PC-9 (cell line): ENCODE results near the gene PRR35.

ENCODE experiments used
- CTCF ChIP-seq: fragments of 200-600 bp; sonication (generic); conservative IDR thresholded peaks from 2 replicates; pipeline ENCODE4 v1.6.1; 2017; ENCODE audit warnings: mixed run types, antibody characterized with exemption, mild to moderate bottlenecking, moderate library complexity
- EZH2 ChIP-seq: fragments of 200-600 bp; sonication (generic); IDR thresholded peaks from 2 replicates; pipeline ENCODE4 v1.8.0; 2017; ENCODE audit warnings: antibody characterized with exemption, low read depth

GRCh38 chr16:595942-596735, 35.9 kb downstream of the PRR35 start:
- TF ChIP-seq EZH2 (no peak), CTCF (no peak)
